Activated CD4-positive, alpha-beta T cell treated with anti-CD3 and anti-CD28 coated beads for 1 hour (primary cell): ENCODE measurements around the gene FBXO34.

ENCODE experiments used
- DNase-seq: peaks from one replicate; pipeline ENCODE4 v3.0.0-alpha.2; 2020

FBXO34 gene

DNA sequence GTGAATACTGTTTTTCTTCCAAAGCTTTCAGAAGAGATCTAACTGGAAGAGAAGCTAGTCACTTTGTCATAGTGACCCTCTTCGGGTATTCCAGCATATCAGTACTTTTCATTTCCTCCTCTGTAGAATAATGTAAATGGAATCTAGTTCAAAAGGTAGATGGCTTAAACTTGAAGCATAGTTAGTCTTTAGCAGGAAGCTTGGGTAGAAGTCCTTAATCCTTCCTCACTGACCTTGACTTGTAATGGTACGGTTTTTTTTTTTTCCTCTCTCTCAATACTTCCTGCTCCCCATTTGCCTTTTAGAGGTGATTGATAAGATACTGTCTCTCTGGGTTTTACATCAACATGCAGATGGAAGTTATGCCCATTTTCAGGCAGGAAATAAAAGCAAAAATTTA lies 1.7 kb downstream of the FBXO34 start:
- DNase-seq, result no peak

DNA sequence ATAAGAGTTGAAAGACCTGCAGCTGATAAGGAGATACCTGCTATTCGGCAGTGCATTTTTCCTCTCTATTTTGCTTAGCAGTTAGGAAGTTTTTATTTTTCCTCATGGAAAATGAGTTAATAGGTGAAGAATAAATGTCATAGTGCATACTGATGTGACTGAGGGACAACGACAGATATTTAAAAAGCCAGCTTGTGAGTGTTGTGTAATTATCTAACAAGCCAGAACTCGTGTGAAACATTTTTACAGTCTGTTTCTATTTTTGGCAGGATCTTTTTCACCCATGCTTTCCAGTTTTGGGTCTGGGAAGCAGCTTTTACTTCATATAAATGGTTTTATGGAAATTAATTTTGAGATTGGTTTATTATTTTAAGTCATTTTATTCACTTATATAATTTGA lies 2.9 kb downstream of the FBXO34 start:
- DNase-seq, result no peak

DNA sequence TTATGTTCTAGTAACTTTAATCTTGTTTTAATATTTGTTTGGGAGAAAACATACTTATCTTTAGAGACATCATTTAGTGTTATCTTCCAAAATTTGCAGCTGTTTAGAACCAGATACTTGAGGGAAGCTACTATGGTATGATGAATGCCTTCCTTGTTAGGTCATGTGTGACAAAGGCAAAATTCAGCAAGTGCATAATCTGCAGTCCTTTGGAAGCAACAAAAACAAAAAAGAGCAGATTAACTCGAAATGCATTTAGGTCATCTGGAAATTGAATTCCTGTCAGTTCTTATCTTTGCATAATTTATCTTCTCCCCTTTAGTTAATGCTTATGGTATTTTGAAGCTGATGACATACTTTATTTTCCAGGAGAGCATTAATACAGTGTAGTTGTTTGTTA lies 3.5 kb downstream of the FBXO34 start:
- no peak for DNase-seq

DNA sequence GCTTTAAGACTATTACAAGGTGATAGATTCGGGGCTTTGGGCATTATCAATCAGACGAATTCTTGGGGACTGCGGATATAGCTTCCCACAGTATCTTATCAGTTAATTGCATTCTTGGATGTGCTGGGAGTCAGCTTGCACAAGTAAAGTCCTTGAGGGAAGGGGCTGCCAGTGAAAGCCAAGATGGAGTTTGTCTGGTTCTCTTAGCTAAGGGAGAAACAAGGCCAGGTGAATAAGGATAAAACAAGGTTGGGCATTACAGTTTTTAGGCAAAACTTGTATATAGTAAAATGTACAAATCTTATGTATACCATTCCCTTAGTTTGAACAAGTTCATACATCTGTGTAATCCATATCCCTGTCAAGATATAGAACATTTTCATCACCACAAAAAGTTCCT lies 5.5 kb downstream of the FBXO34 start:
- DNase-seq, result no peak

DNA sequence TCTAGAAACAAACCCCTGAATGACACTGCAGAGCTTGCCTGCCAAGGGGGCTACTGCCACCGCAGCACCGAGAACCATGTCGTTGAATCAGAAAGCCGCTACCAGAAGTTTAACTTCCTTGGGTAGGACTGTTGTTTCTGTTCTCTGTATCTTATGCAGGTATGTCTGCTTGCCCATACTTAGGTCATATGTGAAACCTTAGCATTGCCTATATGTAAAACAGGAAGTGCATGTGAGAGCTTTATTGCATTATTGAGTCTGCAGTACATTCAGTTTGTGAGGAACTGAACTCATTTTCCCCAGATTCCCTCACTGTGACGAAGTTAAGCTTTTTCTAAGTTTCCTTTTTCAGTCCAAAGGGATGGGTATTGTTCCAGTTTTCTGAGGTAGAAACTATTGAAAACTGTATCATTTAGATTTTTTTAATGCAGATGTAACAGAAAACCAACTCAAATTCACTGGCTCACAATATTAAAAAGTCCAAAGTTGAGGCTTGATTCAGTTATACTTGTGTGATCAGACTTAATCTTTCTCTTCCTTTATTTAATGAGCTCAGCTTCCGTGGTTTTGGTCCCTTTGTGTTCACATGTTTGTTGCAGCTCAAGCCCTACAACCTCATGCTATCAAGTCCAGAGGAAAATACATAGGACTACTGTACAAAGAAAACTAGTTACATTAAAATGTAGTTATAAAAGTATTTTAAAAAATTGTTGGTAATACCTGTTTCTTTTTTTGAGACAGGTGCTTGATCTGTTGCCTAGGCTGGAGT lies 6.9 kb downstream of the FBXO34 start:
- DNase-seq, result no peak

DNA sequence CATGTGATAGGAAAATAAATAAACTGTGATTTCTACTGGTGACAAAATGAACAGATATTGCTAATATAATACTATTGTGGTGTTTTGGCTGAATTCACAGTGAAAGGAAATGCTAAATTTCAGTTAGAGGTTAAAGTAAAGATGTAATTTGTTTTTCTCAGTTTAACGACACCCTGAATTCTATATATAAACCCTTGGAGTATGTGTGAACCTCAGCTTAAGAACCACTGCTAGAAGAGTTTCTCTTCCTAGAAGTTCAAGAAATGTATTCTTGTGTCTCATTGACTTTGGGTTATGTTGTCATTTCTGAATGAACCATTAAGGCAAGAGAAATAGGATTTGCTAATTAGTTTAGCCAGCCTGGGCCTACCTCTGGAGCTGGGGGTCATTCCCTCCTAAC lies 8.2 kb downstream of the FBXO34 start:
- no peak for DNase-seq

DNA sequence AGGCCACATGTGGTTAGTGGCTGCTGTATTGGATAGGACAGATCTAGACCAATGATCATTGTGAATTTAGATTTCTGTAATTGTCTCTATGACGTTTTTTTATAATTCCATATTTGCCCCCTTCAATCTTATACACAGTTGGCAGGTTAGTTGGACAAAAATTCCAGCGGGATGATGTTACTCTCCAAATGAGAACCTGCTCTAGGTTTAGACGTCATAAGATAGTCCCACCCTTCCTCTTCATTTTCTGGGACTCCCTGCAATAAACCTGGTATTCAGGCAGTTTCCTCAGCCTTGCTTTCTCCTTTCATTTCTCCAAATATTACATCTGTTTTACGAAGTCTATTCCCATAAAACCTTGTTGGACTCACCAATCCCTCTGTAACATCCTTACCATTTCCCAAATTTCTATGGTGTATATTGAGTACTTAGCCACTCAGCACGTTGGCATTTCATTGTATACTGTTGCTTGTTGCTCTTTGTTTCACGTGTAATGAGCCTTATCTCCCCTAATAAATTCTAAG lies 10.2 kb downstream of the FBXO34 start:
- DNase-seq, result no peak

DNA sequence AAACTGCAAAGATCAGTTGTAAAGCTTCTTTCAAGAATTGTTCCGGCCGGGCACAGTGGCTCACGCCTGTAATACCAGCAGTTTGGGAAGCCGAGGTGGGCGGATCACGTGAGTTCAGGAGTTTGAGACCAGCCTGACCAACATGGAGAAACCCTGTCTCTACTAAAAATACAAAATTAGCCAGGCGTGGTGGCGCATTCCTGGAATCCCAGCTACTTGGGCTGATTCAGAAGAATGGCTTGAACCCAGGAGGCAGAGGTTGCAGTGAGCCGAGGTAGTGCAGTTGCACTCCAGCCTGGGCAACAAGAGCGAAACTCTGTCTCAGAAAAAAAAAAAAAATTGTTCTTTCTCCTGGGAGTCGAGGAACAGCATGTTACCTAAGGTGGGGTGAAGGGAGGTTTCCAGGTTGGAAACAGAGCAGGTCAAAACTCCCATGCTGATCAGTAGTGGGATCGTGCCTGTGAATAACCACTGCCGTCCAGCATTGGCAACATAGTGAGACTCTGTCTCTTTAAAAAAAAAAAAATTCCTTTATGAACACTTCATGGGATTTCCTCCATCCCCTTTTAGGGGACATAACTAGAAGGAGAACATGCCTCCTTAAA lies 13.9 kb downstream of the FBXO34 start:
- no peak for DNase-seq

DNA sequence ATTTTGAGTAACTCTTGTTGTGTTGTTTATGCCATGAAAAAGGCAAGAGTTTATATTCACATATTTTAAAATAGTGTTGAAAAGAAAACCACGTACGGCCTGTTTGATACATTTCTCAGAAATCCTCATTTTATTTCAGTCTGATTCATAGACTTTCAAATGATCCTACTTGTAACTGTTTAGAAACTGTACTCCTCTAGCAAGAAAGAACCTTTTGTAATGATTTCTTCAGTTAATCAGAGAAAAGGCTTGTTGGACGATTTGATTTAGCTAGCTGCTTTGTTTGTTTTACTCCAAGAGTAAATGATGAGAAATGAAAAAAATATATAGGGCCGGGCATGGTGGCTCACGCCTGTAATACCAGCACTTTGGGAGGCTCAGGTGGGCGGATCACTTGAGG lies 17.2 kb downstream of the FBXO34 start:
- DNase-seq, result no peak

DNA sequence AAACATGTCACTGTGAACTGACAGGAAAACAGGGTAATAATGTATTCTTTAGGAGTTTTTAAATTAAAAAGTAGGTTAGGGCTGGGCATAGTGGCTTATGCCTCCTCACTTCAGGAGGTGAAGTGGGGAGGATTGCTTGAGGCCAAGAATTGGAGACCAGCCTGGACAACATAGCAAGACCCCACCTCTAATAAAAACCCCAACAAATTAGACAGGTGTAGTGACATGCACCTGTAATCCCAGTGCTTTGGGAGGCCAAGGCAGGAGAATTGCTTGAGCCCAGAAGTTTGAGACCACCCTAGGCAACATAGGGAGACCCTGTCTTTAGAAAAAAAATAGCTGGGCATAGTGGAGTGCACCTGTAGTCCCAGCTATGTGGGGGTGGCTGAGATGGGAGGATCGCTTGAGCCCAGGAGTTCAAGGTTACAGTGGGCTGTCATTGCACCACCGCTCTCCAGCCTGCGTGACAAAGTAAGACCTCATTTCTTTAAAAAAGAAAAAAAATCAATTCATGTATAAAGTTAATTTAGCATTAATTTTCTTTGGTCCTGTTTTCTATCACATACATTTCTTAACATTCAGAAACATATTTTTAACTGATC lies 20.4 kb downstream of the FBXO34 start:
- no peak for DNase-seq

DNA sequence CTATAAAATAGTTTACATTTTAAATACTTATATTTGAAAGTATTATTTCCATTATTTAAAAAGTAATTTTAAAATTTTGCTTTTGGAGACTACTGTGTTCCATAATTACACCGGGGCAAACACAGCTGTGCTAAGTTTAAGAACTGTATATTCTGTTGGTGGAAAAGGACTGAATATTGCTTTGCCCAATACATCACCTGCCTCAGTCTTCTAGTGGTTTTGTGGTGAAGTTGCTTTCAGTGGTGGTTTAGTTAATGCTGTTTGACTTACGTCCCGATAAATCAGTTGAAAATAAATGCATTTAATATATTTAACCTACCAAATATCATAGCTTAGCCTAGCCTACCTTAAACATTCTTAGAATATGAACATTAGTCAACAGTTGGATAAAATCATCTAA lies 23.4 kb downstream of the FBXO34 start:
- DNase-seq, result no peak

DNA sequence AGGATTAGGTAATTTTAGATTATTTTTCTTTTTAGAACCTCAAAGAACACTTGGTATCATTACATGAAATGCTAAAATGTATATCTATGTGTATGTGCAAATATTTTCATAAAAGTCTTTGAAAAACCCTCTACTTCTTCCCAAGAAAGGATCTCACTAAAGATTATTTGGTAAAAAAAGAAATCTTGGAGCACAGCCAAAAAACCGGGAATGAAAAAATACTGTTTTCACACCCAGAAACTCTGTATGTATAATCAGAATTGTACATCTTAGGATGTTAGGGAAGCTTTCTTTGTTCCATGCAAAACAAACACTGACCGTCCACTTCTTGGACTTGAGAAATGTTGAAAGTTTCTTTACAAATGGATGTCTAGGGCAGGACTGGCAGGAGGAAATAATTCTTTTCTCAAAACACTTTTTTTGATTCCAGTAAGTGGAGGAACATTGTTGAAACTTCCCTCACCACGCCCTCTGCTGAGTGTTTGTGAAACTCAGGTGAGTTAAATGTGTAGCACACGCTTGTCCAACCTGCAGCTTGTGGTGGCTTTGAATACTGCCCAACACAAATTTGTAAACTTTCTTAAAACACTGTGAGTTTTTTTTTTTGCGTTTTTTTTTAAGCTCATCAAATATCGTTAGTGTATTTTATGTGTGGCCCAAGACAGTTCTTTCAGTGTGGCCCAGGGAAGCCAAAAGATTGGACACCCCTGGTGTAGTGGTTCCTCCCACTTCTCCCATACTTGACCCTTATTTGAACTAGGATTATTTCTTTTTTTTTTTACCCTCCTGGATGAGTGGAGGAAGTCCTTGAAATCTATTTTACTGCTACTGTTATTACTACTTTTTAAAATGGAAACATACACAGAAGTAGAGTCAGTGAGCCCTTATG lies 26.6 kb downstream of the FBXO34 start:
- no peak for DNase-seq

DNA sequence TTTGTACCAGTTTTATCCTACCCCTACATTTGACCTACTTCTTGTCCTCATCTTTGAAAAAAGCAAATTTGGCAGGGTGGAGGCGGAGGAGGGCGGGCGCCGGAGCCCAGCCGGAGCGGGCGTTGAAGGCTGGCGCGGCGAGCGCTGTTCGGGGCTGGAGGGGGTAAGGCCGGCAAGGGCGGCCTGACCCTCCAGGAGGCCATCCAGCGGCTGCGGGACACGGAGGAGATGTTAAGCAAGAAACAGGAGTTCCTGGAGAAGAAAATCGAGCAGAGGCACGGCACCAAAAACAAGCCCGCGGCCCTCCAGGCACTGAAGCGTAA lies 27.2 kb downstream of the FBXO34 start:
- DNase-seq, result no peak

DNA sequence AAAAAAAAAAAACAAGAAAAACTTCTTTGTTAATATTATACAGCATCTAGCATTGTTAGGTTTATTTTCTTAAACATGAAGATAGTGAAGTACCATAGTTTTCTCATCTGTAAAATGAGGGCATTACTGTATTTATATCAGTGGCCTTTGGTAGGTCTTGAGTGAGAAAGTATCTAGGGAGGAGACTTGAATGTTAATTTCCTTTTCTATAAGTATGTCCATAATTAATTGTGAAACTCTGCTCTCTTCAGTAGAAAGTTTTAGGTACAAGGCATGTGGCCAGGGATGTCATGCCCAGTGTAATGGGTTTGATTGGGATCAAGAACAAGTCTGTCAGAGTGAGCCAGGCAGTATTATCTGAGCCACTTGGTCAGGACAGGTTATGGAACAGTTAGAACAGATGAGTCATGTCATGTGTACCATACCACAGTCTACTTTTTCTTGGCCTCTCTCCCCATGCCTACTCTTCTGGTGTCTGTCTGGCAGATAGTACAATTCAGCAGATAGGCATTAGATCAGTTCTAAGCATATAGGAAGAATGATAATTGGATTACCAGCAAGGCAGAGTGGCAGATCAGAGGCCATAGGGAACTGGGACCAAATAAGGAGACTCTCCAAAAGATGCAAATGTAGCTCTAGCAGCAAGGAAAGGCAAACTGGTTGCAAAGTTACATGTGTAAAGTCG lies 30.4 kb downstream of the FBXO34 start:
- no peak for DNase-seq

DNA sequence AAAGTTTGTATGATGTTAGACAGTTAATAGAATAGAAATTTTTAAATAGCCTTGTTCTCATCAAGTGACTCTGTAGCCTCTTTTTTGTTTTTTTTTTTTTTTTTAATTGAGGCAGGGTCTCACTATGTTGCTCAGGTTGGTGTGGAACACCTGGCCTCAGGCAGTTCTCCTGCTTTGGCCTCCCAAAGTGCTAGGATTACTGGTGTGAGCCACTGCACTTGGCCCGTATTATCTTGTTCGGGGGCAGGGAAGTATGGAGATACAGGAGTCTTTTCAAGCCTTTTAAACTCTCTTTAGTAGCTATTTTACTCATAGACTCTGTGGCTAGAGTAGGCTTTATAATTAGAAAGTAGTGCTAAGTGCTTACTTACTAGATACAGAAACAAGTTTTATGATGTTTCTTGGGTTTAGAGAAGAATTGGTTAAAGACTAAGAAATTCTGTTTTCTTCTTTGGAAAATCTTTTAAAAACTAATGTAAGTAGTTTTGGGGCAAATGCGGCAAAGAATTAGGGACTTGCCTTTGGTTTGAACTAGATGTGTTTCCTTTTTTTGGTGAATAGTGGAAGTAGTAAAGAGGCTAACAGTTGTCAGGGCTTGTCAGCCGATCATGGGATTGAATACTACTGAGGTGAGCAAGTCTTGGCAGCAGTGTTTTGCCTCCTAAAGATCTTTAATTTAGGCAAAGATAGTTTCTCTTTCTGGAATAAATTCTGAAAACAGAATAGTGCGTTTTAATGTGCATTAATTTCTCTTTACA lies 31.3 kb downstream of the FBXO34 start:
- DNase-seq, result no peak

DNA sequence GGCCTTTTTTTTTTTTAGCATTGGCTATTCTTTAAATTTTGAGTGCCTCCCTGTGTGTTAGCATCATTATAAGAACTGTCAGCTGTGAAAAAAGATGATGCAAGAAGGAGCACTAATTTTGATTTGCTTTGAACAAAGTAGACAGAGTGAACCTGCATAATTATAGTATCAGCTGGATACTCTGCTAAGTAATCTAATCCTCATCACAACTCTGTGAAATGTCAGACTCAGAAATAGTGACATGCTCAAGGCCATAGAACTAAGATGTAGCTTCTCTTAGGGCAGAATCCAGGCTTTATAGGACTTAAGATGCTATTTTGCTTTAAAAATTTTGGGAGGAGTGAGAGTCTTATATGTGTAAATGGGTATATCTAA lies 31.9 kb downstream of the FBXO34 start:
- DNase-seq, result no peak

DNA sequence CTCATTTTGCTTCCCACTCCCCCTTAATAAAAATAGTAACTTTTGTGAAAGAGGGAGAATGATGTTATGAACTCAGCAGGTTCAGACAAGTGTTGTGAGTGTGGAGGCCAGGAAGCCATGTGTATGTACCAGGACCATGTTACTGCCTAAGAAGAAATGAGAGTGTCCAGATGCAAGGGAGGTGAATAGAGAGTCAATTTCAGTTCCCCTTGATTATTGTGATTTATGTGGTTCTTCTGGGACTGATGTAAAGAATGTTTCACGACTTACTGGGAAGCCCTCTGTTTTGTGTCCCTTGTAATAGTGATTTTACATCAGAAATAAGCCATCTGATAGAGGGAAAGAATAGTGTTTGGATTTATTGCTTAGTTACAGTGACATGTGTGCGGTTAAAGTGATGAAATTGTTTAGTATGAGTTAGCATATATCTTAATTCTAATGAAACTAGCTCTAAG lies 32.5 kb downstream of the FBXO34 start:
- DNase-seq, result no peak

DNA sequence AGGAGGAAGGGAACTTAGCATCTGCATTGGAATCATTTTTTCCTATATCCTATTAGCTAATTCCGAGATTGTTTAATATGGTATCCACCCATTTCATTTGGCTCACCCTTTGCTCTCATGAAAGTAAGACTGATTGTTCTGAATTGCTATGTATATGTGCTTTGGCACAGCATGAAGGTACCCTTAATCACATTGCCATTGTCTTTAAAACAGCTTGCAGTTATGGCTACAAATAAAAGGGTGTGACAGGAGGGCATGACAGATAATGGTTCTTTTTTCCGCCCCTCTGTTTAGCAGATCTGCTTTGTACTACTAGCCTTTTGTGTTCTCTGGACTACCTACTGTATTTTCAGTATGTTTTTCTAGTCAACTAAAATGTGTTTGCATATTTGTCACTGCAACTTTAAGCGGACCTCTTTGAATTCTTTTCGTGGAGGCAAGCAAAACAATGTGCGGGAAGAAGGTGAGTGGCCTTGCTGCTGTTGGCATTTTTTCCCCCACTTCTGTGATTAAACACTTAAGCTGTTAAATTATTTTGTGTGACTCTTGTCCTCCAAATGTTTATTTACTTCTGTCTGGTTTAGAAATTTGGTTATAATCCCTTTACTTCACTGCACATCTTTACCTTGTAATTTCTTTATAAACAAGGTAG lies 35.8 kb downstream of the FBXO34 start:
- DNase-seq, result no peak

DNA sequence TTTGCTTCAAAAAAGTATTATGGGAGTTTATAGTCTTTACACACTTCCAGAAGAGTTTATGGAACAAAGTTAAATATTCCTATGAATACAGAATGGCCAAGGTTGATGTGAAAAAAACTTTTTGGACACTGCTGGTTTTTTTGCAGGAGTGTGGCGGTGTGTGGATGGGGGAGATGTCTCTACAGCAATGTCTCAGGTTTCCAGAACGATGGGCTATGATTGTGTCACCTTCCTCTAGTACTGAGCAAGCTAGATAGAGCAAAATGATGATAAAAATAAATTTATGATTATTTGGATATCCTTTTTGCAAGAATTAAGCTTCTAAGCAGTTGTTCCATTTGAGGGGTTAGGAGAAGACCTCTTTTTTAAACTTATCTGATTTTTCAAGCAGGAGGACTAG lies 37.9 kb downstream of the FBXO34 start:
- DNase-seq, result no peak

DNA sequence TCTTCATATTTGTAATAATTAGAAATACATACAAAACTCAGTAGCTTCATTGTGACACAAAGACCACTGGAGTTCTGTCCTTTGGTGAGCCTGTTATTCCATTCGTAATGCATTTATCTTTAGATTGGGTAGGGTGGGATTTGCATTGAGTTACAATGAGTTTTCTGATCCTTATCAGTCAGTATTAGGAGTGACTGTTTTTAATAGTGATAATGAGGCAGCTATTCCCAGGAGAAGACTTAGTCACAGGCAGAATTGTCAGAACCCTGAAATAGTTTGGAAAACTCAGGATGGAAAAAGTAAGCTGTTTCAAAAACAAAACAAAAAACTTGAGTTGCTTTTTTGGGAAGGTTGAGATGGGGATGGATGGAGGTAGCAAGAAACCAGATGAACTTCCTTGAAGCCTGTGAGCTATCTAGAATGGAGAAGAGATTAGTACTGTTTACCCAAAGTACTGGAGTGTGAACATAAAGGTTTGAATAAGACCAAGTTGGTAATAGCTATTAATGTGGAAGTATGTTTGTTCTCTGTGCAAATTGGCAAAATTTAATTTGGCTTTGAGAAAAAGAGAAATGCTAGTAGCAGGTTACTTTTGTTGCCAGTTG lies 38.6 kb downstream of the FBXO34 start:
- no peak for DNase-seq
